ENCODE data around the gene SPATA17.

The SPATA17 gene

DNA sequence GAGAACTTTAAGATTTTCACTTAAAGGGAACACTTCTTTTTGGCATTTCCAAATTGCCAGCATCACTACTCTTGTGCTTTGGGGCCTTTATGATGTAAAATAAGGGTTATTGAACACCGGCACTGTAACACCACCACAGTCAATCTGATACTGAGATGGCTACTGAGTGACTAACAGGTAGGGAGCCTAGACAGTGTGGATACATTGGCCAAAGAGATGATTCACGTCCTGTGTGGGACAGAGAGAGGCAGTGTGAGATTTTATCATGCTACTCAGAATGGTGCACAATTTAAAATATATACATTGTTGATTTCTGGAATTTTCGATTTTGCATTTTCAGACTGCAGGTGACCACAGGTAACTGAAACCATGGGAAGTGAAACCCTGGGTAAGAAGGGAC is 261.6 kb downstream of the SPATA17 start:
- H3K9ac ChIP-seq (ENCODE audit: low read depth, low read length): no peak overlapping the region
- no peaks in the 10 kb centered on the region for H3K4me1 ChIP-seq (ENCODE audit: control insufficient read depth, insufficient read depth, low read length)
- H3K27me3 ChIP-seq (ENCODE audit: control insufficient read depth, insufficient read depth, low read length): no peaks in the 10 kb centered on the region
- H3K4me3 ChIP-seq (ENCODE audit: low read depth, low read length): no peak overlapping the region
- no peaks in the 10 kb centered on the region for H3K9me3 ChIP-seq (ENCODE audit: control insufficient read depth, insufficient read depth, low read length)
- H3K36me3 ChIP-seq (ENCODE audit: control insufficient read depth, insufficient read depth, low read length): no peaks in the 10 kb centered on the region

DNA sequence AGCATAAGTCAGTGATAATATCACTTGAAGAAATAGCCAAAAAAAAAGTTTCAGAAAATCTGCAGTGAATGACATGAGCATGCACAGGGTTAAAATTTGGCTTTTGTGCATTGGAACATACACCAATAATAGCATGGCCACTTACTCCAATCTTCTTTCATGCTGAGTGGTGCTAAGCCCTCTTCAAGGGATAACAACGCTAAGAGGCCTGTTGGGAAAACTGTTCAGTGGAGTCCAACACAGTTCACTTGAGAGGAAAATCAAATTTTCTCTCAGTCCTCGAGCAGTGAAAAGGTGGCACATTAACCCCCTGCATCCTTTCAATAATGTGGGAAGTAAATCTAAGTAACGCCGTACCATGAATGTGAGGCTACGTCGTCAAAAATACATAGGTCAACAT is 264.7 kb downstream of the SPATA17 start:
- Histone ChIP-seq H3K36me3 (ENCODE audit: control insufficient read depth, insufficient read depth, low read length) (no peaks in the 10 kb centered on the region), H3K9ac (ENCODE audit: low read depth, low read length) (no peak overlapping the region), H3K27me3 (ENCODE audit: control insufficient read depth, insufficient read depth, low read length) (no peaks in the 10 kb centered on the region), H3K4me3 (ENCODE audit: low read depth, low read length) (no peak overlapping the region), H3K9me3 (ENCODE audit: control insufficient read depth, insufficient read depth, low read length) (no peaks in the 10 kb centered on the region), H3K4me1 (ENCODE audit: control insufficient read depth, insufficient read depth, low read length) (no peaks in the 10 kb centered on the region)

DNA sequence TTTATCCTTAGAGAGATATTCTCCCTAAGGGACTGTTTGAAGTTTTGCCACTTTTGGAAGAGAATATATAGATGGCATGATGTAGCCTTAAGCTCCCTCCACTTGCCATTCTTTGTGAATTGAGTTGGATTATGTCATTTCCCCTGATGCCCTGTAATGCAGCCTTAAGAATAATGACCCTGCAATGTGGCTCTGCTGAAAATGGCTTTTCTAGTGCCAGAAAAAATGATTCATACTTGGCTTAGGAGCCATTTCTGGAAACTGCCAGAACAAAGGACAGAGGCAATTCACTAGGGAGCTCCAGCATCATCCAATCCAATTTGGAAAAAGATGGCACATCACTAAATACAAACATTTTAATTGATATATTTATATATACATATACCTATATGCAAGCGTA is 265.3 kb downstream of the SPATA17 start:
- Histone ChIP-seq H3K9ac (ENCODE audit: low read depth, low read length) (no peak overlapping the region), H3K4me3 (ENCODE audit: low read depth, low read length) (no peak overlapping the region), H3K36me3 (ENCODE audit: control insufficient read depth, insufficient read depth, low read length) (no peaks in the 10 kb centered on the region), H3K9me3 (ENCODE audit: control insufficient read depth, insufficient read depth, low read length) (no peaks in the 10 kb centered on the region), H3K4me1 (ENCODE audit: control insufficient read depth, insufficient read depth, low read length) (no peaks in the 10 kb centered on the region), H3K27me3 (ENCODE audit: control insufficient read depth, insufficient read depth, low read length) (no peaks in the 10 kb centered on the region)

DNA sequence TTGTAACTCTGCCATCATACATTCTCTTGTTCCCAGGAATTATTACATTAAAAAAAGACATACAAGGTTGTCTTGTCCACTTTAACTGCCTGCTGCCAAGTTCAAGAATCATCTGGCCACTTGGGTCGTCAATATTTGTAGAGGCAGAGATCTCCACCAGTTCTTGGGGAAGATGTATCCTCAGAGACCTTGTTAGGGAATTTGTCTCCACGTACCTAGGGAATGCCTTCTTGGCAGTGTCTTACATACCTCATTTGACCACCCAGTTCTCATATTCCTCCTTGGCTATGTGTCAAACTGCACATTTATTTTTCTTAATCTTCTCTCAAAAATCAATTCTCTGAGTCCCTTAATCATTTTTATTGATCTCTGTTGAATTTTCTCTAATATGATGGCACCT is 266.0 kb downstream of the SPATA17 start:
- Histone ChIP-seq H3K4me3 (ENCODE audit: low read depth, low read length) (no peak overlapping the region), H3K36me3 (ENCODE audit: control insufficient read depth, insufficient read depth, low read length) (no peaks in the 10 kb centered on the region), H3K9me3 (ENCODE audit: control insufficient read depth, insufficient read depth, low read length) (no peaks in the 10 kb centered on the region), H3K9ac (ENCODE audit: low read depth, low read length) (no peak overlapping the region), H3K4me1 (ENCODE audit: control insufficient read depth, insufficient read depth, low read length) (peaks cover 4% of the 10 kb centered on the region), H3K27me3 (ENCODE audit: control insufficient read depth, insufficient read depth, low read length) (no peaks in the 10 kb centered on the region)

DNA sequence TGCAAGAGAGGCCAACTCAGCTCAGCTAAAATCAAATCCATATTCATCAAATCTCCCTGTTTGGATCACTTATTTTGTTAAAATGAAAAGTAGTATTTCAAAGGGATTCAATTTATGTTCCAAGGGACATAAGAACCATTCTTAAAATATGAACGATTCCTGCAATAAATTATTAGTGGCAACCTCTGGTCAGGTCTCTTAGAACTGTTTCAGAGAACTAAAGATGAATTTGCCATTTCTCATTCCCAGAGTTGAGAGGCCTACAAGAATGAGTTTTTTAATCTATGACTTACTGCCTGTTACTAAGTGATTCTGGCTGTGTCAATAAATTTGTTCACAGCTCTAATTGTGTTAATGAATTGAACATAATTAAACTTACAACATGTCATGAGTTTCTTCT is 268.5 kb downstream of the SPATA17 start:
- Histone ChIP-seq H3K4me1 (ENCODE audit: control insufficient read depth, insufficient read depth, low read length) (peaks cover 4% of the 10 kb centered on the region), H3K27me3 (ENCODE audit: control insufficient read depth, insufficient read depth, low read length) (no peaks in the 10 kb centered on the region), H3K4me3 (ENCODE audit: low read depth, low read length) (no peak overlapping the region), H3K9me3 (ENCODE audit: control insufficient read depth, insufficient read depth, low read length) (no peaks in the 10 kb centered on the region), H3K36me3 (ENCODE audit: control insufficient read depth, insufficient read depth, low read length) (no peaks in the 10 kb centered on the region), H3K9ac (ENCODE audit: low read depth, low read length) (no peak overlapping the region)

DNA sequence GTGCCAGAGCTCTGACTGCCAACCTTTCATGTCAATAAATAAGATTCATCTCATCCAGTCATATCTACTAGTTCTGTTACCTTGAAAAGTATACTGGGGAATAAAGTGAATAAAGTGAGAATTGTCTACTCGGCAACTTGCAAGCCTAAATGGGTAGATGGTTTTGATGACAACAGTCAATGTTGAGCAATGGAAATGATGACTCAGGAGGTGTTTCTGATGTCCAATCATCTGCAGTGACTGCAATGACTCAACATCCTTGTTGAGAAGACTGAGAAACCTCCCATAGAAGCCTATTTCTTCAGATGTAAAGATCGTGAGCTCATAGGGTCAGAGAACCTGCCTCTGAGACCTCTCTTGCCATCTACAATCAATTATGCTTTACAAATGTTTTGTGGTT is 276.4 kb downstream of the SPATA17 start:
- H3K4me3 ChIP-seq (ENCODE audit: low read depth, low read length): no peak overlapping the region
- H3K9ac ChIP-seq (ENCODE audit: low read depth, low read length): no peak overlapping the region
- no peaks in the 10 kb centered on the region for H3K4me1 ChIP-seq (ENCODE audit: control insufficient read depth, insufficient read depth, low read length)
- H3K9me3 ChIP-seq (ENCODE audit: control insufficient read depth, insufficient read depth, low read length): no peaks in the 10 kb centered on the region
- no peaks in the 10 kb centered on the region for H3K27me3 ChIP-seq (ENCODE audit: control insufficient read depth, insufficient read depth, low read length)
- H3K36me3 ChIP-seq (ENCODE audit: control insufficient read depth, insufficient read depth, low read length): no peaks in the 10 kb centered on the region

DNA sequence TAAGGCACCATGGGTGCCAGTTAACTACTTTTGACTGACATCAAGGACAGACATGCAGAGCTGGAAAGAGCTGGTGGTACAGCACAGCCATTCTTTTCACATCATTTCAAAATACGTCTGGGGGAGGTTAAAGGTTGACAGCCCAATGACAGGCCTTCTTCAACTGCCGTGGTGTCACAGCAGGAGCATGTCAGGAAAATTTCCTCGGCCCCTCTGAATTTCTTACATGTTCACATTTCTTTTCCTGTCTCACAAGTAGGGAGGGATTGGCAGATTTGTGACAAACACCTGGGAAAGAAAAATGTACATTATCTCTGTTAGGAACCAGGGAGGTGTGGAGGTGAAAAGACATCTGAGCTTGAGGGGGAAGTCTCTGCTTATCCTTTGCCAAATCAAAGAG is 279.1 kb downstream of the SPATA17 start:
- Histone ChIP-seq H3K9ac (ENCODE audit: low read depth, low read length) (no peak overlapping the region), H3K27me3 (ENCODE audit: control insufficient read depth, insufficient read depth, low read length) (no peaks in the 10 kb centered on the region), H3K4me1 (ENCODE audit: control insufficient read depth, insufficient read depth, low read length) (no peaks in the 10 kb centered on the region), H3K9me3 (ENCODE audit: control insufficient read depth, insufficient read depth, low read length) (no peaks in the 10 kb centered on the region), H3K36me3 (ENCODE audit: control insufficient read depth, insufficient read depth, low read length) (no peaks in the 10 kb centered on the region), H3K4me3 (ENCODE audit: low read depth, low read length) (no peak overlapping the region)

DNA sequence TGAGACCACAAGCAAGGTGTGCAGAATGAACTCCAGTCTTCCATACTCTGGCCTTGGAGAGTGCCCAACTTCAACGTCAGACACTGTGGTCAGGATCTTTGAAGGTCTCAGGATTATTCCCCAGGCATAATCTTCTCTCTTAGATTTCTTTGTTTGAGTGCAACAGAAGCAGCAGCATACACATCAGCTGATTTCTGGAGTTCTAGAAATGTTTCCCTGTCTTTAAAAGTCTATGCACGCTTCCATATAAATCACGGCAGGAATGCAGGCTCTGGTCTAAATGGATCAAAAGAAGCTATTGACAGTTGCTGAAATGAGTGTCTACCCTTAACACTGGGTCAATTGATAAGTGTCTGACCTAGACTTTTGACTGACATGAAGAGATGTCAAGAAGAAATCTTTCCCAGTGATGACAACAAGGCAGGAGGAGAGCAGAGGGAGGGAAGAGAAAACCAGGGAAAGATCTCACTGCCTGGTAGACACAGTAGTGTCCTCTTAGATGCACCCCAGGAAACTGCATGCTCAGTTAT is 279.7 kb downstream of the SPATA17 start:
- Histone ChIP-seq H3K4me1 (ENCODE audit: control insufficient read depth, insufficient read depth, low read length) (no peaks in the 10 kb centered on the region), H3K27me3 (ENCODE audit: control insufficient read depth, insufficient read depth, low read length) (no peaks in the 10 kb centered on the region), H3K4me3 (ENCODE audit: low read depth, low read length) (no peak overlapping the region), H3K9me3 (ENCODE audit: control insufficient read depth, insufficient read depth, low read length) (no peaks in the 10 kb centered on the region), H3K36me3 (ENCODE audit: control insufficient read depth, insufficient read depth, low read length) (no peaks in the 10 kb centered on the region), H3K9ac (ENCODE audit: low read depth, low read length) (no peak overlapping the region)

DNA sequence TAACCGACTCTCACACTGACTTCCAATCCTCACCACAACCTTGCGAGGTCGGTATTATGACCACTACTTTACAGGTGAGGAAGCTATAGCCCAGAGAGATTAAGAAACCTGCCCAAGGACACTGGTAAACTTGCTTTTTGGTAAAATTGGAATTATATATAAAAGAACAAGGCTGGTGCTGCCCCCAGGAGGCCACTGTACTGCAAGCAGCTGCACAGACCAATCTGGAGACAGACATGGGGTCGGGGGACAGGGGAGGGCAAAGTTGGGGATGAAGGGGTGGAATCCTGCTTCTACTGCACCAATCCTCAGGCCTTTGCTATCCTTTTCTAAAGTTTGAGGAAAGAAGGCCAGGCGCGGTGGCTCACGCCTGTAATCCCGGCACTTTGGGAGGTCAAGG is 280.8 kb downstream of the SPATA17 start:
- Histone ChIP-seq H3K36me3 (ENCODE audit: control insufficient read depth, insufficient read depth, low read length) (no peaks in the 10 kb centered on the region), H3K4me3 (ENCODE audit: low read depth, low read length) (no peak overlapping the region), H3K9ac (ENCODE audit: low read depth, low read length) (no peak overlapping the region), H3K9me3 (ENCODE audit: control insufficient read depth, insufficient read depth, low read length) (no peaks in the 10 kb centered on the region), H3K4me1 (ENCODE audit: control insufficient read depth, insufficient read depth, low read length) (no peaks in the 10 kb centered on the region), H3K27me3 (ENCODE audit: control insufficient read depth, insufficient read depth, low read length) (no peaks in the 10 kb centered on the region)

DNA sequence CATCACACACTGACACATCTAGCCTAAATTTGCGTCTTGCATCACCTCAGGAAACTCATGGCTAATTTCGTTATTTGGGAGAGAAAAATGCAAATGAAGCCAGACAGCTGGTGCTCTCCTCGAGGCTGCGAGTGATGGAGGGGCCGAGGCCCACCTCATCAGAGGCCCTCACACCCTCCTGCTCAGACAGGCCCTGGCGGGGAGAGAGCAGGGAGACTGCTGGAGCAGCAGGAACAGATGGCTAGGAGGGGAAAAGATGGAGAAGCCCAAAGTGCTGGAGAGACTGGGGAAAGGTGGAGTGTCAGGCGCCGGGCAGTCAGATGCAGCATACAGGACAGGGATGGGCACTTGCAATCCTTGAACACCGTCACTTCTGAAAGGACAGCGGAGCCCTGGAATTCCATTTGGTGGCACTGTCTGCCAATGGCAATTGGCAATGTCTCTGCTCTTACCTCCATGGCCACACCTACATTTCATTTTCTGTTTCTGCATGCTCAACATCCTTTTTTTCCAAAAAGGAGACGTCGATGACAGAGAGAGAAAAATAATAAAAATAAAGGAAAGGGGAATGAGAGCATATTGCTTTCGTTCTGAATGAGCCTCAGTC is 286.2 kb downstream of the SPATA17 start:
- H3K9me3 ChIP-seq (ENCODE audit: control insufficient read depth, insufficient read depth, low read length): no peaks in the 10 kb centered on the region
- H3K4me1 ChIP-seq (ENCODE audit: control insufficient read depth, insufficient read depth, low read length): no peaks in the 10 kb centered on the region
- H3K27me3 ChIP-seq (ENCODE audit: control insufficient read depth, insufficient read depth, low read length): no peaks in the 10 kb centered on the region
- no peaks in the 10 kb centered on the region for H3K36me3 ChIP-seq (ENCODE audit: control insufficient read depth, insufficient read depth, low read length)
- no peak overlapping the region for H3K9ac ChIP-seq (ENCODE audit: low read depth, low read length)
- no peak overlapping the region for H3K4me3 ChIP-seq (ENCODE audit: low read depth, low read length)

DNA sequence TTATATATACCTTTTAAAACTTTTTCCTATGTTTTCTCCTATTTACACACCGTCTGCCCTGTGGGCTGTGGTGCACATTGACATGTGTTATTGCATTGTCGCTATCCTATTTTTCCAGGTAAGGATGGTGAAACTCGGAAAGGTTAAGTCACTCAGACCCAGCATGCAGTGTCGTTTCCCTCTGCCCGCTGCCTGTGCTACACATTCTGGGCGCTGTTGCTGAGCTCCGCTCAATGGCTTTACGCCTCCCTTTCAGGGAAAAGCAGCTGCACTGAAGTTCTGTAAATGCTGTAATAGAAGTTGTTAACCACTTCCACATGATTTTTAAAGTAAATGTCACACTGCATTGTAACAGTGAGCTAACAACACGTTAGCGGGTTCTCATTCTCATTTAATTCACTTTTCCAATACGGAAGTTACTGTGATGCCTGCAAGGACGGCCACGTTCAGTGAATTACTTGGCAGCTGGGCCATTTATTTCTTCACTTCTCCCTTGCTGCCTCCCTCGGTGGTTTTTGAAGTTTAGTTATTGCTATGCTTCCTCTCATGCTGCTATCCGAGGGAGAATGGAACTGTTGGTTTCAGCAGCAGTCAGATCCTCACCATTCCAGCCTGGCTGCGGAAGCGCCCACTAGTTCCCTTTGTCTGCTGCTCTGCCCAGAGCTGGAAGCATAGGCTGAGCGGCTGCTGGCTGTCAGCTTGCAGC is 288.7 kb downstream of the SPATA17 start:
- Histone ChIP-seq H3K9me3 (ENCODE audit: control insufficient read depth, insufficient read depth, low read length) (no peaks in the 10 kb centered on the region), H3K27me3 (ENCODE audit: control insufficient read depth, insufficient read depth, low read length) (peaks cover 7% of the 10 kb centered on the region), H3K4me3 (ENCODE audit: low read depth, low read length) (no peak overlapping the region), H3K36me3 (ENCODE audit: control insufficient read depth, insufficient read depth, low read length) (no peaks in the 10 kb centered on the region), H3K9ac (ENCODE audit: low read depth, low read length) (no peak overlapping the region), H3K4me1 (ENCODE audit: control insufficient read depth, insufficient read depth, low read length) (no peaks in the 10 kb centered on the region)

Data from iPS-15b (cell line).